Neuronal stem cell (in vitro differentiated cells): ENCODE measurements around the gene PCNX1. TPM values are rescaled to one million over a fixed set of nuclear protein-coding genes. Genes with fewer than 3 reads are reported as not detected.
A peak's percentile ranks its signal among the peaks of the same experiment; 100 is the strongest.
"Not testable (repeated sequence)": the region's sequence is repeated elsewhere in the genome, so short reads cannot be mapped to it uniquely, and the experiment has no call there.

Experiments used
- DNase-seq: peaks from one replicate; pipeline ENCODE4 v3.0.0-alpha.2; 2013; ENCODE audit warnings: low spot score
- H2AFZ ChIP-seq: one replicate; pipeline ENCODE4 v1.6.1; 2013; ENCODE audit warnings: mild to moderate bottlenecking, low read length, inconsistent platforms
- H2AK5ac ChIP-seq: 2 replicates; pipeline ENCODE4 v1.6.1; 2013; ENCODE audit warnings: low read depth, mild to moderate bottlenecking, inconsistent platforms, low read length, moderate library complexity, mixed read lengths
- H2BK120ac ChIP-seq: 2 replicates; pipeline ENCODE4 v1.6.1; 2013; ENCODE audit warnings: low read depth, mild to moderate bottlenecking, inconsistent platforms, low read length, moderate library complexity, mixed read lengths
- H2BK12ac ChIP-seq: one replicate; pipeline ENCODE4 v1.6.1; 2013; ENCODE audit warnings: low read length, inconsistent platforms
- H2BK15ac ChIP-seq: 2 replicates; pipeline ENCODE4 v1.6.1; 2013; ENCODE audit warnings: mild to moderate bottlenecking, low read length, inconsistent platforms, mixed read lengths
- H2BK5ac ChIP-seq: one replicate; pipeline ENCODE4 v1.6.1; 2013; ENCODE audit warnings: inconsistent platforms, mild to moderate bottlenecking, low read length, moderate library complexity
- H3K14ac ChIP-seq: one replicate; pipeline ENCODE4 v1.6.1; 2013; ENCODE audit warnings: low read length, inconsistent platforms
- H3K18ac ChIP-seq: 2 replicates; pipeline ENCODE4 v1.6.1; 2013; ENCODE audit warnings: low read length, inconsistent platforms
- H3K23ac ChIP-seq: 2 replicates; pipeline ENCODE4 v1.6.1; 2013; ENCODE audit warnings: low read depth, mild to moderate bottlenecking, mixed read lengths, low read length, inconsistent platforms; ENCODE audit not compliant: poor library complexity
- H3K27ac ChIP-seq: replicated peaks from 3 replicates; pipeline ENCODE4 v1.5.1; 2013; ENCODE audit warnings: low read length, inconsistent platforms
- H3K27me3 ChIP-seq, 3 experiments: 2 replicates each; pipeline ENCODE4 v1.6.1; 2013; ENCODE audit warnings: low read length in 3 of 3, mild to moderate bottlenecking in 2 of 3, inconsistent platforms in 1 of 3, low read depth in 1 of 3, mixed read lengths in 1 of 3, moderate library complexity in 1 of 3; ENCODE audit not compliant: control insufficient read depth in 3 of 3, insufficient read depth in 3 of 3
- H3K36me3 ChIP-seq, 2 donors: replicated peaks in 1 of 2; 2 replicates each; pipeline ENCODE4 v1.6.1; 2013; ENCODE audit warnings: low read length in 2 of 2; ENCODE audit not compliant: control insufficient read depth in 2 of 2, insufficient read depth in 2 of 2
- H3K4ac ChIP-seq: 2 replicates; pipeline ENCODE4 v1.6.1; 2013; ENCODE audit warnings: inconsistent platforms, mild to moderate bottlenecking, low read length, moderate library complexity
- H3K4me1 ChIP-seq, 2 donors: 1 replicate in 1 of 2; 2 replicates in 1 of 2; pipeline ENCODE4 v1.6.1; 2013; ENCODE audit warnings: low read length in 2 of 2, low read depth in 1 of 2; ENCODE audit not compliant: control insufficient read depth in 2 of 2, insufficient read depth in 1 of 2
- H3K4me2 ChIP-seq: one replicate; pipeline ENCODE4 v1.6.1; 2013; ENCODE audit warnings: mild to moderate bottlenecking, low read length, inconsistent platforms; ENCODE audit not compliant: insufficient read depth, poor library complexity, severe bottlenecking
- H3K4me3 ChIP-seq, 2 donors: 2 replicates each; pipeline ENCODE4 v1.5.1; 2013; ENCODE audit warnings: low read length in 2 of 2, mild to moderate bottlenecking in 2 of 2, inconsistent platforms in 1 of 2, moderate library complexity in 1 of 2
- H3K79me1 ChIP-seq: one replicate; pipeline ENCODE4 v1.6.1; 2013; ENCODE audit warnings: low read depth, mild to moderate bottlenecking, inconsistent platforms, low read length, moderate library complexity
- H3K9ac ChIP-seq: one replicate; pipeline ENCODE4 v1.6.1; 2013; ENCODE audit warnings: mild to moderate bottlenecking, low read depth, low read length, inconsistent platforms; ENCODE audit not compliant: poor library complexity
- H3K9me3 ChIP-seq, 2 donors: replicated peaks in 1 of 2; 2 replicates each; pipeline versions ENCODE3 to v1.6.1; 2013; ENCODE audit warnings: low read length in 2 of 2, mild to moderate bottlenecking in 2 of 2, inconsistent platforms in 1 of 2, low read depth in 1 of 2, mixed read lengths in 1 of 2, moderate library complexity in 1 of 2; ENCODE audit not compliant: control insufficient read depth in 2 of 2, insufficient read depth in 1 of 2
- H4K8ac ChIP-seq: one replicate; pipeline ENCODE4 v1.6.1; 2013; ENCODE audit warnings: low read depth, mild to moderate bottlenecking, inconsistent platforms, low read length, moderate library complexity
- H4K91ac ChIP-seq: one replicate; pipeline ENCODE4 v1.6.1; 2013; ENCODE audit warnings: low read length, low read depth, mild to moderate bottlenecking, inconsistent platforms; ENCODE audit not compliant: poor library complexity
- WGBS, 2 donors: extraction: QIAGEN DNeasy Blood & Tissue Kit; methylation state at CpG; one replicate each; pipeline ENCODE4 v1.1.7; 2013; ENCODE audit warnings: missing lambda C conversion rate in 2 of 2, mixed read lengths in 1 of 2; ENCODE audit not compliant: insufficient read length in 2 of 2, insufficient replicate concordance in 1 of 2; ENCODE audit errors: extremely low coverage in 2 of 2; 5-methylcytosine and 5-hydroxymethylcytosine counted together
- polyA plus RNA-seq, 2 experiments: library from polyadenylated mRNA; stranded (reverse); fragments of 200-250 nt; gene quantifications; one replicate each; pipeline ENCODE4 v1.2.3, GENCODE V29; 2013

The PCNX1 gene
- 12.7 TPM for polyA plus RNA-seq (2013, experiment 1 of 2)
- polyA plus RNA-seq (2013, experiment 2 of 2): 12.0 TPM

DNA sequence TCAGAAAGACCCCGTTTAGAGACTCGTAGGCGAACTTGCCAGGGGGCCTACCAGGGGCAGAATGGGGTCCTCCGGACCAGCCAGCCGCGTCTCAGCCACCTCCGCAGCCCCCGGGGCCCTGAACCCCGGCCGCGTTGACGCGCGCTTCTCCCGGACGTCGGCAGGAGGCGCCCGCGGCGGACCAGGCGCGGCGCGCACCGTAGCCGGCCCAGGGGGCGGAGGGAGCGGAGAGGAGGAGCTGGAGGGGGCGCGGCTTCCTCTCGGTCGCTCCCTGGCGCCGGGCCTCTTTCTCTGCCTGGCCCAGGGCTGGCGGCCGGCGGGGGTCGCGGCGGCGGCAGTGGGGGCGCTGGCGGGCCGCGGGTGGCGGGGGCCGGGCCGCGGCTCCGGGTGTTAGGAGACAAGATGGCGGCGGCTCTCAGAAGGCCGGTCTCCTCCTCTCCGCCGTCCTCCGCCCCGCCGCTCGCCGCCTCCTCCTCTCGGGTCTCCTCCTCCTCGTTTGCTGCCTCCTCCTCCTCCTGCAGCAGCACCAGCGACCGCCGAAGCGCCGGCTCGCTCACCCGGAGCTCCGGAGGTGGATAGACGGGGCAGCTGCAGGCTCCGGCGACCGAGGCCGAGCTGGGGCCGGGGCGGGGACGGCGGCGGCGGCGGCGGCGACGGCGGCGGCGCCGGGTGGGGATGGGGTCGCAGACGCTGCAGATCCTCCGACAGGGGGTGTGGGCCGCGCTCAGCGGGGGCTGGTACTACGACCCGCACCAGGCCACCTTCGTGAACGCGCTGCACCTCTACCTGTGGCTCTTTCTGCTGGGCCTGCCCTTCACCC is at the start of gene PCNX1:
PCNX1 (plus strand) TSS at position 284 of the 820 bp plus-strand sequence; CDS start at position 676, 392 bp downstream.
- H2AFZ ChIP-seq: peak within 1 kb of the TSS; percentile 93
- H3K4me1 ChIP-seq: peaks cover 7 to 13% of the 10 kb centered on the region in 2 donors
- H3K4me2 ChIP-seq: peak within 1 kb of the TSS; percentile 72
- H3K36me3 ChIP-seq: no peaks in the 10 kb centered on the region
- H3K4me3 ChIP-seq: peak within 1 kb of the TSS; percentile 70 to 96
- no peaks in the 10 kb centered on the region for H3K9me3 ChIP-seq
- H2BK15ac ChIP-seq: peak within 1 kb of the TSS; percentile 63
- peak within 1 kb of the TSS; percentile 72 for H3K14ac ChIP-seq
- DNase-seq: peak; percentile 86
- peak within 1 kb of the TSS; percentile 87 for H3K27ac ChIP-seq
- peak within 1 kb of the TSS; percentile 89 for H3K23ac ChIP-seq
- peaks cover 0 to 5% (median 0%) of the 10 kb centered on the region in 3 experiments for H3K27me3 ChIP-seq
- no peak within 1 kb of the TSS for H4K91ac ChIP-seq
- H3K79me1 ChIP-seq: peaks cover 4% of the 10 kb centered on the region
- H3K18ac ChIP-seq: peak within 1 kb of the TSS; percentile 99
- no peak within 1 kb of the TSS for H4K8ac ChIP-seq
- H2AK5ac ChIP-seq: peak within 1 kb of the TSS; percentile 85
- H3K9ac ChIP-seq: peak within 1 kb of the TSS; percentile 99
- H3K4ac ChIP-seq: no peak within 1 kb of the TSS
- peak within 1 kb of the TSS; percentile 93 for H2BK5ac ChIP-seq
- H2BK12ac ChIP-seq: peak within 1 kb of the TSS; percentile 49
- no CpG with 5 or more reads among the region's 101 CpGs for WGBS, 2 donors
- peak within 1 kb of the TSS; percentile 33 for H2BK120ac ChIP-seq

DNA sequence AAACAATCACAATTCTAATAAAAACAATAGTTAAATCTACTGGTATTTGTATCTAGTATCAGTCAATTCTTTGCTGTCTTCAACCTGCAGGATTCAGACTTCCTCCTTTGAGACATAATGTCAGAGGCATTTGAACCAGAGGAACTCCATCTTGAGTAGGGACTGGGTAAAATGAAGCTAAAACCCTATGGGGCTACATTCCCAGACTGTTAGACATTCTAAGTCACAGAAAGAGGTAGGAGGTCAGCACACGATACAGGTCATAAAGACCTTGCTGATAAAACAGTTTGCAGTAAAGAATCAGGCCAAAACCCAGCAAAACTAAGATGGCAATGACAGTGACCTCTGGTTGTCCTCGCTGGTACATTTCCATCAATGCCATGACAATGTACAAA is 49.8 kb upstream of the PCNX1 start:
- Histone ChIP-seq H2AK5ac (no peak overlapping the region), H3K23ac (no peak overlapping the region), H3K4me1 (no peaks in the 10 kb centered on the region), H3K4ac (no peak overlapping the region), H4K8ac (no peak overlapping the region), H3K14ac (no peak overlapping the region), H3K9me3 (no peaks in the 10 kb centered on the region), H3K36me3 (no peaks in the 10 kb centered on the region), H3K18ac (no peak overlapping the region), H2BK12ac (no peak overlapping the region), H3K27me3 (no peaks in the 10 kb centered on the region), H2BK120ac (no peak overlapping the region), H3K4me3 (no peak overlapping the region), H3K27ac (no peak overlapping the region), H2BK15ac (no peak overlapping the region), H2BK5ac (no peak overlapping the region), H2AFZ (no peak overlapping the region), H3K9ac (no peak overlapping the region), H3K79me1 (no peaks in the 10 kb centered on the region), H4K91ac (no peak overlapping the region), H3K4me2 (no peak overlapping the region)
- no peak for DNase-seq
- no CpG with 5 or more reads among the region's 2 CpGs for WGBS, 2 donors

DNA sequence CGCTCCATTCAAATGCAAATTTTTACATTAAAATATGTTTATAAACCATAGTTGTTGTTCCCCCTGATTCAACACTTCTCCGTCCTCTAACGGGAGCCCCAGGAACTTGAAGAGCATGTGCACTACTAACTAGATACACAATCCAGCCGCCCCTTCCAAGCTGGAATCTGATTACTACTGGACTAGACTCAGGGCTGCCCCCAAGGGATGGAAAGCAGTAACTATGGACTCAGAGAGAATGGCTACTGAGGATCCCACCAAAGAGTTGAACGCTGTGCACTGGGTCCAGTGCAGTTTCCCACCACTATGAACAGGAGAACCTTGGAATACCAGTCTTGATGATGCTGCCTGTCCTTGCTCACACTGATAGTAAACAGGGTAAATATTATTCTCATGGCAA is 48.6 kb upstream of the PCNX1 start:
- H2BK120ac ChIP-seq: no peak overlapping the region
- no peak for DNase-seq
- H2BK12ac ChIP-seq: no peak overlapping the region
- H3K4me3 ChIP-seq: no peak overlapping the region
- H3K27me3 ChIP-seq: no peaks in the 10 kb centered on the region
- no peak overlapping the region for H2AK5ac ChIP-seq
- no peak overlapping the region for H3K23ac ChIP-seq
- H3K79me1 ChIP-seq: no peaks in the 10 kb centered on the region
- H2AFZ ChIP-seq: no peak overlapping the region
- H3K9ac ChIP-seq: no peak overlapping the region
- H3K18ac ChIP-seq: no peak overlapping the region
- no peak overlapping the region for H3K4ac ChIP-seq
- H3K4me1 ChIP-seq: no peaks in the 10 kb centered on the region
- no peak overlapping the region for H3K4me2 ChIP-seq
- no peak overlapping the region for H3K27ac ChIP-seq
- WGBS, 2 donors: no CpG with 5 or more reads among the region's 5 CpGs
- no peak overlapping the region for H2BK5ac ChIP-seq
- H3K14ac ChIP-seq: no peak overlapping the region
- H4K91ac ChIP-seq: no peak overlapping the region
- H4K8ac ChIP-seq: no peak overlapping the region
- H2BK15ac ChIP-seq: no peak overlapping the region
- H3K36me3 ChIP-seq: no peaks in the 10 kb centered on the region
- H3K9me3 ChIP-seq: no peaks in the 10 kb centered on the region

DNA sequence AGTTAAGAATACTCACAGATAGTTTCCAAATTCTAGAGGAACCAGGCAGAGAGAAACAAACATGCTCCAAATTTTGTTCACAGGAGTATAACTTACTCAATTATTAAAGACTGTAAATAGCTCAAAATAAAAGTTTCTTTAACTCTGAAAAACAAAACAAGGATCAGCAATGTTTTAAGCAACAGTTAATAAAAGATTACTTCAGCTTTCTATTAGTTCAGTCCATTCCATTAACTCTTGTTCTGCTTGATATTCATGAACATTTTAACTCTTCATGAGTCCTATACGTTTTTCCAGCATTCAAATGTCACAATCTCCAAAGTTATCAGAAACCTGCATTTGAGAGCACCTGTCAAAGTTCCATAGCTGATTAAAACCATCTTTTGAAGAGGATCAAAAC is 40.3 kb upstream of the PCNX1 start:
- H3K4me2 ChIP-seq, H4K91ac ChIP-seq, H3K14ac ChIP-seq, H3K4me3 ChIP-seq, H3K9ac ChIP-seq, H3K18ac ChIP-seq, H2BK15ac ChIP-seq, H2AK5ac ChIP-seq, H4K8ac ChIP-seq, H3K4ac ChIP-seq, H2BK120ac ChIP-seq, H2AFZ ChIP-seq, H3K27ac ChIP-seq, H3K27me3 ChIP-seq, H3K36me3 ChIP-seq, H2BK12ac ChIP-seq, H3K79me1 ChIP-seq, H2BK5ac ChIP-seq, DNase-seq, H3K4me1 ChIP-seq, H3K23ac ChIP-seq: not testable (repeated sequence)
- WGBS, 2 donors: no CpG with 5 or more reads among the region's 1 CpG
- H3K9me3 ChIP-seq: peaks cover 10 to 24% of the 10 kb centered on the region in 2 donors
